GM10248 (cell line): ENCODE measurements around the gene DNMBP.

Experiments used
- CTCF ChIA-PET: fragments of 300-600 bp; sonication (Branson Sonifier 250); formaldehyde crosslinking; extraction: SDS; loops from one replicate; lab custom pipeline; 2021; ENCODE audit warnings: antibody characterized with exemption; lab: Yijun Ruan, JAX
- POLR2A ChIA-PET: fragments of 350-650 bp; sonication (Branson Sonifier 250); formaldehyde crosslinking; extraction: SDS; loops from one replicate; lab custom pipeline; 2020; ENCODE audit warnings: antibody characterized with exemption; lab: Yijun Ruan, JAX
- DNase-seq: peaks from one replicate; pipeline ENCODE4 v3.0.0; 2012; ENCODE audit errors: extremely low spot score
- TF ChIP-seq, protein P1 (sequence below): IDR thresholded peaks from 2 replicates; pipeline ENCODE4 v1.5.1; 2012; ENCODE audit warnings: mild to moderate bottlenecking, low read depth; ENCODE audit errors: extremely low read depth, missing control alignments, control extremely low read depth

Gene DNMBP

DNA sequence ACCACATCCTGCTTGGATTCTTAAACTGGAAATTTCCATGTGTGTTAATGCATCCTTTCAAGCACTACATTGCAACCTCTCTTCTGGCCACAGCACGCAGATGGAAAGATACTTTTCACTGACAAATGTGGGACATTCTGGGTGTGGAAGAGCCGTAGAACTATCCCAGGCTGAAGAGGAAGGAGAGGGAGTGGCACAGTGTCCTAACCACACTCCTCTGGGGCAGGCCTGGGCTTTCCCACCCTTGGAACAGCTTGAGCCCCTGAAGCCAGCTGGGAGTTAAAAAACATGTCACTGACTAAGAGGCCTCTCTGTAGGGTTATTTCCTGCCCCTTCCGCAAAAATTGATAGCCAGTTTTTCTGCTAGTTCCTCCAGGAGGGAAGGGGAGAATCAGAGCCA, 34.0 kb upstream of the DNMBP start:
- no peak for DNase-seq
- POLR2A ChIA-PET: no interaction called here
- TF ChIP-seq, protein P1, sequence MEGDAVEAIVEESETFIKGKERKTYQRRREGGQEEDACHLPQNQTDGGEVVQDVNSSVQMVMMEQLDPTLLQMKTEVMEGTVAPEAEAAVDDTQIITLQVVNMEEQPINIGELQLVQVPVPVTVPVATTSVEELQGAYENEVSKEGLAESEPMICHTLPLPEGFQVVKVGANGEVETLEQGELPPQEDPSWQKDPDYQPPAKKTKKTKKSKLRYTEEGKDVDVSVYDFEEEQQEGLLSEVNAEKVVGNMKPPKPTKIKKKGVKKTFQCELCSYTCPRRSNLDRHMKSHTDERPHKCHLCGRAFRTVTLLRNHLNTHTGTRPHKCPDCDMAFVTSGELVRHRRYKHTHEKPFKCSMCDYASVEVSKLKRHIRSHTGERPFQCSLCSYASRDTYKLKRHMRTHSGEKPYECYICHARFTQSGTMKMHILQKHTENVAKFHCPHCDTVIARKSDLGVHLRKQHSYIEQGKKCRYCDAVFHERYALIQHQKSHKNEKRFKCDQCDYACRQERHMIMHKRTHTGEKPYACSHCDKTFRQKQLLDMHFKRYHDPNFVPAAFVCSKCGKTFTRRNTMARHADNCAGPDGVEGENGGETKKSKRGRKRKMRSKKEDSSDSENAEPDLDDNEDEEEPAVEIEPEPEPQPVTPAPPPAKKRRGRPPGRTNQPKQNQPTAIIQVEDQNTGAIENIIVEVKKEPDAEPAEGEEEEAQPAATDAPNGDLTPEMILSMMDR: no peak
- CTCF ChIA-PET: interaction anchor here (0.7 to 13.2 kb wide), 4 partner anchors 22 to 196 kb away, joined by 4 to 231 read pairs (median 32); no protein-coding TSS in a partner anchor

DNA sequence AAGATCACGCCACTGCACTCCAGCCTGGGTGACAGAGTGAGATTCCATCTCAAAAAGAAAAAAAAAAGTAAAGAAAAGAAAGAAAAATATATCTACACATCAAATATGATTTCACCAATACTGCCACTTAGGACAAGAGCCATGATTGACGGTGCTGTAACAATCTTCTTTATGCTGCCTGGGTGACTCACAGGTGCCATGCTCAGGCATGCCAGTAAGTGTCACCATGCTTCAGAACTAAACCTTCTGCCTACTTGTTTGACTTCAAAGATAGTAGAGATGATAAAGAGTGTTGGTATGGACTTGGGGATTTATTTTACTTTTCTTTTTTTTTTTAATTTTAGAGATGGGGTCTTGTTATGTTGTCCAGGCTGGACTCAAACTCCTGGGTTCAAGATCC, 33.6 kb upstream of the DNMBP start:
- CTCF ChIA-PET: interaction anchor here (0.7 to 13.2 kb wide), 4 partner anchors 22 to 196 kb away, joined by 4 to 231 read pairs (median 20); partner anchors contain the start of gene DNMBP
- DNase-seq: no peak
- POLR2A ChIA-PET: no interaction called here

DNA sequence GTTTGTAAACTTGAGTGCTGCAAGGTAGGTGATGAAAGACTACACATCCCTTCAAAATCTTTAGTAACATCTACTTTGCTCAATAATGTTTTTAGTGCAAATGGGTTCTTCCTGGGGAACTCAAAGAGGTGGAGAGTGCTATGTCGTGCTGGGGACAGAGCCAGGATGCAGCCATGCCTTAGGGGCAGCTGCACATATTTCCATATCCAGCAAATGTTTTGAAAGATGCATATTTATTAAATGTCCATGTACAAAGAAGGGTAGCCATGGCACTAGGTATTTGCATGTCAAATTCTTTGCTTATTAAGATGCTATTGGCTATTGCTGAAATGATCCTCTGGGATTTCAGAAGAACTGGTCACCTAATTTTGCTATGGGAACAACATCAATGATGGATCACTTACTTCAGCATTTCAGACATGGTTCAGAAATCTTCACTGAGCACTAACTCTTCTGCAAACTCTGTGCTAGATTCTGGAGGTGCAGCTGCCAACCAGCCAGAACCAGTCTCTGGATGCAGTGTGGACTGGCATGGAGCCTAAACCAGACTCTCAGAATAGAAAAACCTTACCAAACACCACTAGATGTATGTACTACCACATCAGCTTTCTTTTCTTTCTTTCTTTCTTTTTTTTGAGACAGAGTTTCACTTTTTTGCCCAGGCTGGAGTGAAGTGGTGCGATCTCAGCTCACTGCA, 31.7 kb upstream of the DNMBP start:
- POLR2A ChIA-PET: no interaction called here
- TF ChIP-seq, protein P1: no peak
- CTCF ChIA-PET: interaction anchor here (1.3 to 2.6 kb wide), 3 partner anchors 11 to 32 kb away, joined by 4 to 7 read pairs (median 4); partner anchors contain the start of gene DNMBP
- no peak for DNase-seq

More for the DNA sequence above, 33.6 kb upstream of the DNMBP start:
- TF ChIP-seq, protein P1: no peak

DNA sequence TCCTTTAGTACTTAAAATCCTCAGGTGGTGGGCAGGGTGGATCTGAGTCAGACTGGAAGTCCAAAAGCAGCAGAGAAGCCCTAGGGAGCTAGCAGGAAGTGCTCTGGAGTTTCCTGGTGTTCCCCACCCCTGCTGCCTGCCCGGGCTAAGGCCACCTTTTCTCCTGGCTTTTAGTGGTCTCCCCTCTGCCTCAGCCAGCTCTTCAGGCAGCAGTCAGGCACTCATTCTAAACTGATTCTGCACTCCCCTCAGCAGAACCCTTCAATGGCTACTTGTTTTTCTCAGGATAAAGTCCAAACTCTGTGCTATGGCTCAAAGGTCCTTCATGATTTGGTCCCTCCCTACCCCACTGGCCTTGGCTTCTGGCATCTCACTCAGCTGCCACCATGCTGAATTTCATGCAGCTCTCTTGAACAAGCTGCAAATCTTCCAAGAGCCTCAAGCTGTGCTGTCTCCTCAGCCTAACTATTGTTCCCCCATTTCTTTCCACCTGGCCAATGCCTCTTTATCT, 28.9 kb upstream of the DNMBP start:
- POLR2A ChIA-PET: no interaction called here
- TF ChIP-seq, protein P1: no peak
- CTCF ChIA-PET: interaction anchor here (1.0 to 5.3 kb wide), 6 partner anchors 8 to 193 kb away, joined by 3 to 39 read pairs (median 4); partner anchors contain the start of gene DNMBP
- no peak for DNase-seq

DNA sequence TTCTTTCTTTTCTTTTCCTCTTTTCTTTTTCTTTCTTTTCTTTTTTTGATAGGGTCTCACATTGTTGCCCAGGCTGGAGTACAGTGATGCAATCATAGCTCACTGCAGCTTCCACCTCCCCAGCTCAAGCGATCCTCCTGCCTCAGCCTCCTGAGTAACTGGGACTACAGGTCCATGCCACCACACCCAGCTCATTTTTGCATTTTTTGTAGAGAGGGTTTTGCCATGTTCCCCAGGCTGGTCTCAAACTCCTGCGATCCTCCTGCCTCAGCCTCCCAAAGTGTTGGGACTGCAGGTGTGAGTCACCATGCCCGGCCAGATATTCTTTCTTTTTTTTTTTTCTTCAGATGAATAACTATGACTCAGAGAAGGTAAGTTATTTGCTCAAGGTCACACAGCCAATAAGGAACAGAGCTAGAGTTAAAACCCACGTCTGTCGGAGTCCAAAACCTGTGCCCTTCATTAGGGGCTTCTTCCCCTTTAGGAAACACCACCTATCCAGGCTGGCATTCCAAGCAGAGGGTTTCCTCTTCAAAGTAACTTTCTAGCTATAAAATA, 28.1 kb upstream of the DNMBP start:
- ChIA-PET CTCF (interaction anchor here (0.7 to 5.3 kb wide), 7 partner anchors 8 to 192 kb away, joined by 3 to 39 read pairs (median 3); partner anchors contain the start of gene DNMBP), POLR2A (no interaction called here)
- DNase-seq: no peak
- TF ChIP-seq, protein P1: no peak

DNA sequence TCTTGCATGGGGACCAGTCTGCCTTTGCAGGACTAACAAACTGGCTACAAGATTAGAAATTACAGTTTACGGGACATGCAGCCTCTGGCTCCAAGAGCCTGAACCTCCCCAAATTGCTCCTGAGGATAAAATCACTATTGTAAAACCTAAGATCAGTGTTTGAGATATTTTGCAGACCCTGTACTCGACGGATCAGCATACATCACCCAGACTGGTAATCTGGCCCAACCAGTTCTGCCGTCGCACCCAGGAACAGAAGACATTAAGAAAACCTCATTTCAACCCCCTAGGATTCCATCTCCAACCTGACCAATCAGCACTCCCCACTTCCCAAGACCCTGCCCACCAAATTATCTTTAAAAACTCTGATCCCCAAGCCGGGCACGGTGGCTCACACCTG, 27.1 kb upstream of the DNMBP start:
- POLR2A ChIA-PET: no interaction called here
- no peak for DNase-seq
- TF ChIP-seq, protein P1: no peak
- CTCF ChIA-PET: interaction anchor here (1.6 to 5.3 kb wide), 2 partner anchors 9 to 27 kb away, joined by 5 to 39 read pairs; partner anchors contain the start of gene DNMBP
